ENCODE data around the gene RTN4R.
"Not testable (repeated sequence)": the region's sequence is repeated elsewhere in the genome, so short reads cannot be mapped to it uniquely, and the experiment has no call there.

- not testable (repeated sequence) for TF ChIP-seq CTCF (IDR thresholded peaks at IDR 0.05; ENCODE audit: borderline replicate concordance, extremely low read depth, low read length, poor library complexity, severe bottlenecking); EZH2 (IDR thresholded peaks at IDR 0.05; ENCODE audit: borderline replicate concordance, low read depth, low read length, severe bottlenecking)
Observed at GRCh38 chr22:20269673-20270072, 1.6 kb upstream of the RTN4R start.

Data from DND-41 (cell line).